Stimulated activated CD4-positive, alpha-beta T cell treated with anti-CD3 and anti-CD28 coated beads, Interleukin-15, amount 100 ng/mL, for 48 hours (primary cell): ENCODE measurements around the gene STON1.
"Not testable (repeated sequence)": the region's sequence is repeated elsewhere in the genome, so short reads cannot be mapped to it uniquely, and the experiment has no call there.

Experiments
- DNase-seq, 2 donors: peaks; one replicate each; pipeline ENCODE4 v3.0.0-alpha.2; 2020; ENCODE audit warnings: low read depth in 2 of 2

The STON1 gene

DNA sequence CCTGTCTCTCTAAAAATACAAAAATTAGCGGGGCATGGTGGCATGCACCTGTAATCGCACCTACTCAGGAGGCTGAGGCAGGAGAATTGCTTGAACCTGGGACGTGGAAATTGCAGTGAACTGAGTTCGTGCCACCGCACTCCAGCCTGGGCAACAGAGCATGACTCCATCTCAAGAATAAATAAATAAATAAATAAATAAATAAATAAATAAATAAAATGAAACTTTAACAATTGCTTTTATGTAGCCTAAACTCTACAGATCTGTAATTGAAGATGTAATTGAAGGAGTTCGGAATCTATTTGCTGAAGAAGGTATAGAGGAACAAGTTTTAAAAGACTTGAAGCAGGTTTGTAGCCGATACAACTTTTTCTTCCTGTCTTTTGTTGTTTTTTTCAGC, 90.7 kb downstream of the STON1 start:
- DNase-seq: no peak

GRCh38 chr2:48622691-48623090, 92.7 kb downstream of the STON1 start:
- DNase-seq: not testable (repeated sequence)

- DNase-seq: no peak
Observed at GRCh38 chr2:48624696-48625095, 94.7 kb downstream of the STON1 start.

- DNase-seq: no peak
Observed at GRCh38 chr2:48626047-48626446, 96.1 kb downstream of the STON1 start.

GRCh38 chr2:48633143-48633542, 103.2 kb downstream of the STON1 start:
- no peak for DNase-seq

GRCh38 chr2:48635786-48636185, 105.8 kb downstream of the STON1 start:
- no peak for DNase-seq

- DNase-seq: no peak
Observed at GRCh38 chr2:48638261-48638660, 108.3 kb downstream of the STON1 start.
